ENCODE results near the gene TPSD1. TPM values are rescaled to one million over a fixed set of nuclear protein-coding genes. Genes with fewer than 3 reads are reported as not detected.

The TPSD1 gene
- total and polyA plus RNA-seq, 2 donors (not counting 1 experiment from before 2014, with no cell fraction given), result not detected

DNA sequence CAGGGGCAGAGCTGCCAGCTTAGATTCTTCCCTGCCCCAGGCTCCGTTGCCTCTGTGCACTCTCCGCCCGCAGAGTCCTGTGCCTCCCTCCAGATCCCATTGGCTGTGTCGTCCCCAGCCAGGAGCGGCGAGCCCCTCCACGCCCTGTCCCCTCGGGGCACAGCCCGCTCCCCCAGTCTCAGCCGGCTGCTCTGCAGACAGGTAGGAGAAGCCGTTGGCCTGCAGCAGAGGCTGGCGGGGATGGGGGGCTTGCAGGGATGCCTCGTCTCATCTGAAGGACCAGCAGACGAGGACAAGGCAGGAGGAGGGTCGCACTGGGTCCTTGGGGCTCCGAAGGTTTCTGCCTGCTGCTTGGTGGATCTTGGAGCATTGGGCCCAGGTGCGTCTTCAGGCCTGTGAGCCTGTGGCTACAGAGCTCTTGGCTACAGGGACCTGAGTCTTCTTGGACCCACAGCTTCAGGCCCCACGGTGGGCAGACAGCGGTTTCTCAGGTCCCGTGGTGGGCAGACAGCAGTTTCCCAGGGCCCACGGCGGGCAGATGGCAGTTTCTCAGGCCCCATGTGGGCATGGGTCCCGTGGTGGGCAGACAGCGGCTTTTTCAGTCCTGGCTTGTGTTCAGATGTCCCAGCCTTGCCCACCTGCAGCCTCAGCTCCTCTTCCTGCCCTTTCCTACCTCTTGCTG is 36.8 kb upstream of the TPSD1 start:
- H3K4me3 Mint-ChIP-seq, result no peak overlapping the region
- WGBS (ENCODE audit: insufficient coverage), result 84% methylated on average over 24 of the region's 24 CpGs
- no peaks in the 10 kb centered on the region for H3K4me1 Mint-ChIP-seq
- H3K36me3 ChIP-seq (replicated peaks in 1 of 2; ENCODE audit: control extremely low read depth in 1 of 2, control insufficient read depth in 1 of 2, extremely low read depth in 1 of 2, insufficient read depth in 2 of 2, low read length in 1 of 2), result no peaks in the 10 kb centered on the region
- intact Hi-C loops (cut with micrococcal nuclease), result no loop called here
- H3K4me2 ChIP-seq (replicated peaks; ENCODE audit: low read depth, low read length, poor library complexity, severe bottlenecking), result no peak overlapping the region
- no peaks in the 10 kb centered on the region for H3K79me2 ChIP-seq (ENCODE audit: control insufficient read depth, insufficient read depth, low read length)
- POLR2A ChIA-PET, result no interaction called here
- H3K9ac ChIP-seq (ENCODE audit: low read length), result no peak overlapping the region
- TF ChIP-seq, protein P1, sequence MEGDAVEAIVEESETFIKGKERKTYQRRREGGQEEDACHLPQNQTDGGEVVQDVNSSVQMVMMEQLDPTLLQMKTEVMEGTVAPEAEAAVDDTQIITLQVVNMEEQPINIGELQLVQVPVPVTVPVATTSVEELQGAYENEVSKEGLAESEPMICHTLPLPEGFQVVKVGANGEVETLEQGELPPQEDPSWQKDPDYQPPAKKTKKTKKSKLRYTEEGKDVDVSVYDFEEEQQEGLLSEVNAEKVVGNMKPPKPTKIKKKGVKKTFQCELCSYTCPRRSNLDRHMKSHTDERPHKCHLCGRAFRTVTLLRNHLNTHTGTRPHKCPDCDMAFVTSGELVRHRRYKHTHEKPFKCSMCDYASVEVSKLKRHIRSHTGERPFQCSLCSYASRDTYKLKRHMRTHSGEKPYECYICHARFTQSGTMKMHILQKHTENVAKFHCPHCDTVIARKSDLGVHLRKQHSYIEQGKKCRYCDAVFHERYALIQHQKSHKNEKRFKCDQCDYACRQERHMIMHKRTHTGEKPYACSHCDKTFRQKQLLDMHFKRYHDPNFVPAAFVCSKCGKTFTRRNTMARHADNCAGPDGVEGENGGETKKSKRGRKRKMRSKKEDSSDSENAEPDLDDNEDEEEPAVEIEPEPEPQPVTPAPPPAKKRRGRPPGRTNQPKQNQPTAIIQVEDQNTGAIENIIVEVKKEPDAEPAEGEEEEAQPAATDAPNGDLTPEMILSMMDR (IDR thresholded peaks at IDR 0.05), result no peak
- TF ChIP-seq EZH2 (IDR thresholded peaks at IDR 0.05; ENCODE audit: borderline replicate concordance, insufficient read depth, low read depth, low read length, poor library complexity, severe bottlenecking), result no peak
- no peaks in the 10 kb centered on the region for H3K9me3 ChIP-seq (ENCODE audit: control extremely low read depth in 1 of 3, control insufficient read depth in 2 of 3, insufficient read depth in 1 of 3, low read length in 2 of 3)
- H2AFZ ChIP-seq (ENCODE audit: insufficient read depth, low read depth, low read length, poor library complexity, severe bottlenecking), result no peak overlapping the region
- no peaks in the 10 kb centered on the region for H3K27me3 ChIP-seq (replicated peaks in 1 of 4; ENCODE audit: control extremely low read depth in 1 of 4, control insufficient read depth in 3 of 4, insufficient read depth in 4 of 4, low read length in 3 of 4)
- no peak overlapping the region for H3K4me3 ChIP-seq (ENCODE audit: control extremely low read depth in 1 of 5, extremely low read depth in 1 of 5, insufficient read depth in 1 of 5, low read depth in 2 of 5, low read length in 4 of 5)
- DNase-seq (no peak), ATAC-seq (ENCODE audit: low read depth) (no peak)
- H4K20me1 ChIP-seq (ENCODE audit: control insufficient read depth, insufficient read depth, low read length, poor library complexity, severe bottlenecking), result no peaks in the 10 kb centered on the region
- CTCF ChIA-PET, result no interaction called here
- H3K27ac ChIP-seq (ENCODE audit: low read length in 2 of 2), result no peak overlapping the region
- no peak overlapping the region for H3K27ac Mint-ChIP-seq
- H3K4me1 ChIP-seq (ENCODE audit: control insufficient read depth in 2 of 2, insufficient read depth in 2 of 2, low read length in 2 of 2), result no peaks in the 10 kb centered on the region
- no peaks in the 10 kb centered on the region for H3K27me3 Mint-ChIP-seq
- H3K9me3 Mint-ChIP-seq (ENCODE audit: insufficient read depth), result no peaks in the 10 kb centered on the region

DNA sequence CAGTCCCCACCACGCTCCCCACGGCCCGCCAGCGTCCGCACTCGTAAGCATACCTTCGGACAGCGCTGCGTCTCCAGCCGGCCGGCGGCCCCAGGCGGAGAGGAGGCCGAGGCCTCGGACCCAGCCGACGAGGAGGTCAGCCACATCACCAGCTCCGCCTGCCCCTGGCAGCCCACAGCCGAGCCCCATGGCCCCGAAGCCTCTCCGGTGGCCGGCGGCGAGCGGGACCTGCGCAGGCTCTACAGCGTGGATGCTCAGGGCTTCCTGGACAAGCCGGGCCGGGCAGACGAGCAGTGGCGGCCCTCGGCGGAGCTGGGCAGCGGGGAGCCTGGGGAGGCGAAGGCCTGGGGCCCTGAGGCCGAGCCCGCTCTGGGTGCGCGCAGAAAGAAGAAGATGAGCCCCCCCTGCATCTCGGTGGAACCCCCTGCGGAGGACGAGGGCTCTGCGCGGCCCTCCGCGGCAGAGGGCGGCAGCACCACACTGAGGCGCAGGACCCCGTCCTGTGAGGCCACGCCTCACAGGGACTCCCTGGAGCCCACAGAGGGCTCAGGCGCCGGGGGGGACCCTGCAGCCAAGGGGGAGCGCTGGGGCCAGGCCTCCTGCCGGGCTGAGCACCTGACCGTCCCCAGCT is 35.7 kb upstream of the TPSD1 start:
- POLR2A ChIA-PET, result interaction anchor here (0.6 kb wide), 1 partner anchor 761 kb away, joined by 7 read pairs; no protein-coding TSS in a partner anchor
- Histone ChIP-seq H3K36me3 (replicated peaks in 1 of 2; ENCODE audit: control extremely low read depth in 1 of 2, control insufficient read depth in 1 of 2, extremely low read depth in 1 of 2, insufficient read depth in 2 of 2, low read length in 1 of 2) (no peaks in the 10 kb centered on the region), H3K27ac (ENCODE audit: low read length in 2 of 2) (no peak overlapping the region), H2AFZ (ENCODE audit: insufficient read depth, low read depth, low read length, poor library complexity, severe bottlenecking) (no peak overlapping the region), H3K27me3 (replicated peaks in 1 of 4; ENCODE audit: control extremely low read depth in 1 of 4, control insufficient read depth in 3 of 4, insufficient read depth in 4 of 4, low read length in 3 of 4) (no peaks in the 10 kb centered on the region), H3K79me2 (ENCODE audit: control insufficient read depth, insufficient read depth, low read length) (no peaks in the 10 kb centered on the region), H3K4me1 (ENCODE audit: control insufficient read depth in 2 of 2, insufficient read depth in 2 of 2, low read length in 2 of 2) (no peaks in the 10 kb centered on the region), H3K9me3 (ENCODE audit: control extremely low read depth in 1 of 3, control insufficient read depth in 2 of 3, insufficient read depth in 1 of 3, low read length in 2 of 3) (no peaks in the 10 kb centered on the region), H3K4me3 (ENCODE audit: control extremely low read depth in 1 of 5, extremely low read depth in 1 of 5, insufficient read depth in 1 of 5, low read depth in 2 of 5, low read length in 4 of 5) (no peak overlapping the region), H3K4me2 (replicated peaks; ENCODE audit: low read depth, low read length, poor library complexity, severe bottlenecking) (no peak overlapping the region), H4K20me1 (ENCODE audit: control insufficient read depth, insufficient read depth, low read length, poor library complexity, severe bottlenecking) (no peaks in the 10 kb centered on the region), H3K9ac (ENCODE audit: low read length) (no peak overlapping the region)
- WGBS (ENCODE audit: insufficient coverage), result 92% methylated on average over 55 of the region's 55 CpGs
- CTCF ChIA-PET, result no interaction called here
- Mint-ChIP-seq H3K9me3 (ENCODE audit: insufficient read depth) (no peaks in the 10 kb centered on the region), H3K27me3 (no peaks in the 10 kb centered on the region), H3K4me3 (no peak overlapping the region), H3K27ac (no peak overlapping the region), H3K4me1 (no peaks in the 10 kb centered on the region)
- intact Hi-C loops (cut with micrococcal nuclease), result no loop called here
- no peak for DNase-seq
- ATAC-seq (ENCODE audit: low read depth), result no peak
- TF ChIP-seq EZH2 (IDR thresholded peaks at IDR 0.05; ENCODE audit: borderline replicate concordance, insufficient read depth, low read depth, low read length, poor library complexity, severe bottlenecking), result no peak
- TF ChIP-seq, protein P1 (IDR thresholded peaks at IDR 0.05), result no peak
